GM12878 (cell line): ENCODE data around the gene AGK. TPM values are rescaled to one million over a fixed set of nuclear protein-coding genes. Genes with fewer than 3 reads are reported as not detected.
A peak's percentile ranks its signal among the peaks of the same experiment; 100 is the strongest.

Experiments
- BCL11A ChIP-seq: IDR thresholded peaks from 2 replicates; pipeline ENCODE4 v1.6.1; 2011; ENCODE audit warnings: low read depth, low read length
- CBFB ChIP-seq: IDR thresholded peaks from 2 replicates; pipeline ENCODE4 v1.6.1; 2016; ENCODE audit warnings: antibody characterized with exemption, low read depth
- CREB1 ChIP-seq: IDR thresholded peaks from 2 replicates; pipeline ENCODE4 v1.6.1; 2012; ENCODE audit warnings: low read depth, mild to moderate bottlenecking, inconsistent platforms
- FOXK2 ChIP-seq: fragments of 450-650 bp; IDR thresholded peaks from 2 replicates; pipeline ENCODE4 v1.6.1; 2017; ENCODE audit warnings: mild to moderate bottlenecking, moderate library complexity
- HDAC6 ChIP-seq: fragments of 200-600 bp; sonication (generic); IDR thresholded peaks from one replicate; pipeline ENCODE4 v1.8.0; 2017; ENCODE audit warnings: antibody characterized with exemption; ENCODE audit not compliant: unreplicated experiment
- HDGF ChIP-seq: fragments of 450-650 bp; IDR thresholded peaks from 2 replicates; pipeline ENCODE4 v1.6.1; 2016; ENCODE audit warnings: antibody characterized with exemption
- NKRF ChIP-seq: fragments of 450-650 bp; conservative IDR thresholded peaks from 2 replicates; pipeline ENCODE4 v1.6.1; 2017; ENCODE audit warnings: mild to moderate bottlenecking, moderate library complexity
- SP1 ChIP-seq: IDR thresholded peaks from one replicate; pipeline ENCODE4 v1.6.1; 2011; ENCODE audit warnings: low read depth, low read length
- SPI1 ChIP-seq: IDR thresholded peaks from 2 replicates; pipeline ENCODE4 v1.6.1; 2011; ENCODE audit warnings: low read depth, mild to moderate bottlenecking, low read length, moderate library complexity, borderline replicate concordance; ENCODE audit not compliant: insufficient read depth
- TAF1 ChIP-seq: IDR thresholded peaks from 2 replicates; pipeline ENCODE4 v1.6.1; 2011; ENCODE audit warnings: mild to moderate bottlenecking, low read depth, low read length, borderline replicate concordance
- TCF7 ChIP-seq: IDR thresholded peaks from 2 replicates; pipeline ENCODE4 v1.6.1; 2014; ENCODE audit warnings: antibody characterized with exemption, borderline replicate concordance
- USF1 ChIP-seq: IDR thresholded peaks from 2 replicates; pipeline ENCODE4 v1.6.1; 2011; ENCODE audit warnings: borderline replicate concordance, low read depth, mild to moderate bottlenecking, moderate library complexity, mixed read lengths, low read length; ENCODE audit not compliant: insufficient read depth; ENCODE audit errors: extremely low read length
- polyA plus RNA-seq, 11 experiments: library from polyadenylated mRNA; depleted of rRNA in 4 of 11; unstranded in 6 of 11; stranded (reverse) in 5 of 11; fragments of >200 nt; fragmentation: Nextera tagmentation in 4 of 11; fragmentation: Illumina TruSeq in 1 of 11; extraction: Ambion mirVana in 4 of 11; extraction: Trizol in 1 of 11; gene quantifications; 1 replicate in 1 of 11; 2 replicates in 10 of 11; pipeline versions ENCODE4 v1.2.1 to v1.2.3, GENCODE V29; 2011 to 2016; ENCODE audit warnings: inconsistent platforms in 2 of 11, missing spikeins in 2 of 11, low read depth in 1 of 11
- total RNA-seq, 4 experiments: library from RNA; depleted of rRNA in 3 of 4; stranded (reverse); fragments of >200 nt in 3 of 4; fragmentation: Illumina TruSeq in 1 of 4; extraction: Trizol in 1 of 4; gene quantifications; 2 replicates each; pipeline versions ENCODE4 v1.2.1 to v1.2.3, GENCODE V29; 2013 to 2021

AGK gene
- total and polyA plus RNA-seq, 10 of the 15 experiments (the other 5 are each of a cell fraction or from before 2014, with no cell fraction given), result 32.5 to 85.6 (median 47.8) TPM

GRCh38 chr7:141585592-141586510 is 34.6 kb downstream of the AGK start (continued):
- TF ChIP-seq HDAC6 (no peak), TAF1 (no peak), FOXK2 (no peak), USF1 (no peak), SP1 (no peak), HDGF (no peak), SPI1 (0 out of 2 replicates have a peak, but pooled peaks have one; percentile 6), CBFB (peak; percentile 58; the same call in 1 of the 2 replicates), NKRF (no peak), TCF7 (0 out of 2 replicates have a peak, but pooled peaks have one; percentile 50), BCL11A (peak; percentile 77), CREB1 (peak; percentile 23; the same call in 1 of the 2 replicates)
